Suprapubic skin (tissue), 4 donors: ENCODE measurements around the gene HIGD1A.

Experiments used
- CTCF ChIP-seq, 2 donors: fragments of 200-600 bp in 1 of 2; fragments of 450-650 bp in 1 of 2; sonication (generic) in 1 of 2; IDR thresholded peaks; one replicate each; pipeline ENCODE4 v1.5.1; 2016 to 2019; ENCODE audit warnings: antibody characterized with exemption in 2 of 2, mild to moderate bottlenecking in 1 of 2, moderate library complexity in 1 of 2
- EP300 ChIP-seq: sonication (generic); formaldehyde crosslinking; IDR thresholded peaks from one replicate; pipeline ENCODE4 v1.6.1; 2017; ENCODE audit warnings: antibody characterized with exemption
- POLR2AphosphoS5 ChIP-seq, 3 donors: sonication (generic); formaldehyde crosslinking; IDR thresholded peaks; one replicate each; pipeline ENCODE4 v1.6.1; 2017; ENCODE audit warnings: antibody characterized with exemption in 3 of 3

GRCh38 chr3:42769477-42770131 lies 34.7 kb downstream of the HIGD1A start:
- TF ChIP-seq CTCF (IDR thresholded peaks at IDR 0.05): no peak
- no peak for TF ChIP-seq POLR2AphosphoS5 (IDR thresholded peaks at IDR 0.05)
- no peak for TF ChIP-seq EP300
